Measurements from ENCODE around the gene TMEM238L.

Gene TMEM238L

DNA sequence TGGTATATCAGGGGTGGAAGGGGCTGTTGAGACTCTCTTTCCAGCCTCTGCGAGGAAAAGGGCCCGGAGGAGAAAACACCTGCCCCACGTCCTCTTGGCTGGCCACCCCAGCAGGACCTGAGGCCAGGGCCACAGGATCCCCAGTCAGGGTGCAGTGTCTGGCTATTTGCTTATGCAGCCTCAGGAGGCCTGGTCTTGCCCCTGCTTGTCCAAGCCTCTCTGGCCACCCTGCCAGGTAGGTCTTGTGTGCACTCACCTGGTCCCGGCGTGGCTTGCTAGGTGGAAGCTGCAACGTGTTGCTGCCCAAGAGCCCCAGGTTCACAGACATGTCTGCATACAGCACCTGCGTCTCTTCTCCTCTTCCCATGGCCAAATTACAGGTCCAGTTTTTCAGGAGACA is 549 bp downstream of the TMEM238L start:
- no peak for DNase-seq

DNA sequence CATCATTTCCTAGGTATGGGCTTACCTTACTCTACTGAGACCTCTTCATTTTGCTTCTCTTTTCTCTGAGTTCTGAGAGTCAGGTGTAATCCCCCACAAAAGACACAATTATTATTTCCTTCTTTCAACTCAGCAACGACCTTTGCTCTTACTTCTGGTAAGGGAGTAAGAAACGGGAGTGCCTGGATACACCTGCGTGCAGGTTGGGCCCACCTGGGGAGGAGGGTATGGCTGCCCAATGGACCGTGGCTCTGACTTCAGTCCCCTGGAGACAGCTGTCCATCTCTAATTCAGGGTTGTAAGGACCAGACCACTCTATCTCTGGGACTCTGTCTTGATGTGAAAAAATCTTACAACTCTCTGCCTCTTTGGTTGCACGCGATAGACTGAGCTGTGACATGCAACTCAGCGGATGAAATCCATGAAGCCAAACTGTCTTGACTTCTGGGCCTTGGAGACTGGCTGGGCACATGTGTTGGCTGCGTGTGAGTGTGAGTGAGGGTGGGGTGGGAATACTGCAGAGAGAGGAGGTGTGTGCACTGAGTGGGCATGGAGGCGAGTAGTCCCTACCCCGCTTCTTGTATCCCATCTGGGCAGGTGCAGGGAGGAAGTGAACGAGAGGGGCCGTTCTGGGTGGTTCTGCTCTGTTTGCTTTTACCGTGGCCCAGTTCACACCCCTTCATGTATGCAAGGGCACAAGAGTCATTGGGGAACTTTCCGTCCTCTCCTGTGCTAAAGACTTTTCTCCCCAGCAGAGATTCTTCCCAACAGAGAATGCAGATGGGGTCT is 1.2 kb downstream of the TMEM238L start:
- DNase-seq = no peak

DNA sequence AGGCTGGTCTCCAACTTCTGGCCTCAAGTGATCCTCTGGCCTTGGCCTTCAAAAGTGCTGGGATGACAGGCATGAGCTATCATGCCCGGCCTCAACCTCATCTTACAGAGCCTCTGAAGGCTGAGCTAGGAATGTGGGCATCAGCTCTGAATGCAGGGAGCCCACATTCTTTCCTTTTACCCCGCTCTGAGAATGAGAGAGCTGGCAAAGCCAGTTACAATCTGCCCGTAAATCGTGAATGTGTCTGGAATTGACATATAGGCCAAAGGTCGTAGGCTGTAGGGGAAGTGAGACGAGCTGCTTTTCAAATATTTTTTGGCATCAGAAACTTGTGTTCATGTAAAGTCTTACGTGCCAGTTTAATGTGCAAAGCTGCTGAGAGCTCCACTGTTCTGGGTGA is 4.5 kb downstream of the TMEM238L start:
- no peak for DNase-seq

DNA sequence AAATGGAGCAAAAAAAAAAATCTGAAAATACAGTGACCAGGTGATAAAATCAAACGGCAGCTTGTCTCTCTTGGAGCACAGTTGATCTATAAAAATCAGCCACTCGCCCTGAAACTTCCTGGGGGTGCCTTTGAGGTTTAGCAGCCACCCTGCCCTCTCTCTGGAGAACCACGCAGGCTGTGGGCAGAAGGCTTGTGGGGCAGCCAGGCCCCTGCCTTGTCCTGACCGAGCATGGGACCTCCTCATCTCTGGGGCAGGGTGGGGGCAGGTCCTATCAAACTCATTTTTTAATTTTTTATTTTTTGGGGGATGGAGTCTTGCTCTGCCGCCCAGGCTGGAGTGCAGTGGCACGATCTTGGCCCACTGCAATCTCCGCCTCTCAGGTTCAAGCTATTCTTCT is 5.0 kb downstream of the TMEM238L start:
- no peak for DNase-seq

DNA sequence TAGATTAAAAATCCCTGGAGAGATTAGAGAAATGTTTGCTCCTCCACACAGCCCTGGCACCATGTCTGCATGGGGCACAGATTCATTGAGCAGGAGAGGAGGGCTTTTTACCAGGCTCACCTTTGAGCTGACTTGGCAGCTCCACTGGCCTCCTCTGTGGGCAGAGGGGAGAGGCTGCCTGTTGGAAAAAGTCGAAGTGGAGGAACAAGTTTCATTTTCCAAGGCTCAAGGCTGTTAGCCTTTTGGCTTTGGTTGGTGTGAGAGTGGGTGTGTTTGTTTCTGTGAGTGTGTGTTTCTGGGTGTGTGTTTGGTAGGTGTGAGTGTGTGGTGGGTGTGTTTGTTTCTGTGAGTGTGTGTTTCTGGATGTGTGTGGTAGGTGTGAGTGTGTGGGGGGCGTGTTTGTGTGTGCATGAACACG is 5.6 kb downstream of the TMEM238L start:
- DNase-seq = no peak

DNA sequence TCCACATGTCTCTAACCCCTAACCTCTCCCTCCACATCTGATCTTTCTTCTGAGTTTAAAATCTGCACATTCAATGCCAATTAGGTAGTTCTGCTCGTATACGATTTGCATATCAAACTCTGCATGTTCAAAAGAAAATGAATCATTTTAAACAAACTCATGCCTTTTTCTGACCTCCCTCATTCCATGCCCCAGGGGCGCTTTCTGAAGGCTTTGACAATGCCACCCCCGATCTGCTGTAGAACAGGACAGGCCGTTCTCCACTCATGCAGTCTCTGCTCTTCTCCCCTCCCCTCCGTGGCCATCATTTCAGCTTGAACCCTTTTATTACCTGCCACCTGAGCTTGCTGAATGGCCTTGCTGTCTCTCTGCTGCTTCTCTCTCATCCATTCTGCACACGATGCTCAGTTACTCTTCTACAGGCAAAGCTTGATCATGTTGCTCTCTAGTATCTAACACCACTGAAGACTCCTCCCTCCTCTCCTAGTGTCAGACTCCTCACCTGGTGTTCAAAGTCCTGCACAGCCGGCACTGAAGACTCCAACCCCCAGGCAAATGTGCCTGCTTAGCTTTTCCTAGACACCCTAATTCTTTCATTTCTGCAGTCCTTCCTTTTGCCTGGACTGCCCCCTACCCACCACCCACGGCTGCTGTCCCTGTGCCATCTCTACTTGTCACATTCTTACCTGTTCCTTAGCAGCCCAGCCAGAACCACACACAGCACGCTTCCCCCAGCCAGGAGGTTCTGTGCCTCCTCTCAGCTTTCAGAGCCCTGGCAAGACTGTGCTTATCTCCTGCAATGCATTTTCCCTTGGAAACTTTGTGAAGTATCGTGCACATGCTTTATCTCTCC is 6.2 kb downstream of the TMEM238L start:
- DNase-seq = no peak

DNA sequence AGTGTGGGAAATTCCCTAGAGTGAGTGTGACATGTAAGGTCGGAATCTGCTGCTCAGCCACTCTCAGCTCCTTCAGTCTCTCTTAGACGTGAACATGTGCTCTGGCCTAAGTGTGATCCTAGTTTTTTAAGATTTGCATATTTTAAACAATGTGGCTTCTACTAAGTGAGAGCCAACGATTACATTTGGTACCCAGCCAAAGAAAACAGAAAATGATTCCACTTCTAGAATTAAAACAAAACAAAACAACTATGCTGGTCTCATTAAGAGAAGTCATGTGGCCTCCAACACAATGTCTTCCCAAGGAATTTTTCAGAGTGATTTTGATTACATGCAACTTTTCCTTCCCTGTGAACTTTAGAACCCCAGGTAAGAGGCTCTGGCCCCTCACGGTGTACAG is 10.1 kb downstream of the TMEM238L start:
- DNase-seq = no peak

DNA sequence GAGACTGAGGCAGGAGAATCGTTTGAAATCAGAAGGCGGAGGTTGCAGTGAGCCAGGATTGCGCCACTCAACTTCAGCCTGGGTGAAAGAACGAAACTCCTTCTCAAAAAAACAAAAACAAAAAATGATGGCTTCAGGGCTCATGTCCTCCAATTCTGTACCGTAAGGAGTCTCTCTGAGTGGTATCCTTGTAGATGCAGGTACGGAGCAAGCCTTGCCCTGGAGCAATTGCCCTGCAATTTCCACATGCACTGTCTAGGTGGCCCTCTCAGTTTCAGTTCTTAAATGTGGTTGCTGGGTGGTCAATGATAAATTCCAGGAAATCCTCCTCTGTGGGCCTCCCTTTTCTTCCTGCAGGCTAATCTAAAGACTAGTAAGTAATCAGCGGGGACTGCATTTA is 10.6 kb downstream of the TMEM238L start:
- DNase-seq = no peak

DNA sequence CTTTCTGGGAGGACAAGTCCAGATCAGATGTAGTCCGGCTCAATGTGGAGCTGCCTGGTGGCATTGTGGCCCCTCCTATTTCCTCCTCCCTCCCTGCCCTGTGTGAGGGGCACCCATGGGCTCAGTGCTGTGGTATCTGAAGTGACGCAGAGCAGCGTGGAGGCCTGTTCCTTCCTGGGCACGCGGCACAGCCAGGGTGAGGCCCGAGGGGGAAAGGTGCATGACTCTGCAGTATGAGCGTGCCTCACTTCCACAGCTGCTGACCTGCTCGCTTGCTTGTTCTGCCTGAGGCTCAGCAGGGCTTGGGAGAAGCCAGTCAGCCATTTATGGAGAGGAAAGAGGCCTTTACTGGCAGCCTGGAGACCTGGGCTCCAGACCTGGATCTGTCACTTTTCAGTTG is 11.7 kb downstream of the TMEM238L start:
- no peak for DNase-seq

DNA sequence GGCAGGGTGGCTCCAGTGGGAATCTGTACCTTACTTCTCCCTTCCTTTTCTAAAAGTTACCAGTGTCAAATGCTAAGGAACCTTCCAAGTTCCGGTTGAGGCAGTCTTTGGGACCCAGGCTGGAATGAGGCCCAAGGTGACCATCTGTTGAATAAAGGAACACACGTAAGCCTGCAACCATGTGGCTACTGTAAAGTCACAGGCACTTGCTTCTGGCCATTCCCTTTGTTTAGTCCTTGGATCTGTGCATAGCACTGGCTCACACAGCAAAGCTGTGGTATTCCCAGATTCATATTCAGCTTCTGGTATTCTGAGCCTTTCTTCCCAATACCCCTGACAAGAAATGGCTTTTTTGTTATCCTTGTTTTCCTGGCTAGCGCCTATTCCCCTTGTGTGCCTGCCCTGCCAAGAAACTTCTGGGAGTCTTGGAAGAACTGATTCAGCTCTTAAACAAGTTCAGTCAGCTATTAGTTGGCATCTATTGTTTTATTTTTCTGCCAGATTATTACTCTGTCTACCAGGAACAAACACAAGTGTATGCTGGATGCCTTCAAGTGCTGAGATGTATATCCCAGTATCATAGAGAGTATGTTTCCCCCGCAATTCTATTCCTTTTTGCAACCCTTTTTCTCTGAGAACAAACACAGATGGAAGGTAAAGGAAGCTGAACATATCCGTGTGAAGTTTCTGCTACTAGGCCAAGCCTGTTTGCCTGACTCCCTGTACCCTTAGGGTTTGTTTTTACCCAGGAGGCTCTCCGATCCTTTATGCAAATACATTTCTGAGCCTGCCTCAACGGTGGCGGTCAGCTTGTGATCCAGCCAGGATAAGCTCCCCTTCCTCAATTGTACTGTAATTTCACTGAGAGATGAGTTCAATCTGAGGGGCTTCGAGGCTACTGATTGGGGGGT is 13.2 kb downstream of the TMEM238L start:
- no peak for DNase-seq

DNA sequence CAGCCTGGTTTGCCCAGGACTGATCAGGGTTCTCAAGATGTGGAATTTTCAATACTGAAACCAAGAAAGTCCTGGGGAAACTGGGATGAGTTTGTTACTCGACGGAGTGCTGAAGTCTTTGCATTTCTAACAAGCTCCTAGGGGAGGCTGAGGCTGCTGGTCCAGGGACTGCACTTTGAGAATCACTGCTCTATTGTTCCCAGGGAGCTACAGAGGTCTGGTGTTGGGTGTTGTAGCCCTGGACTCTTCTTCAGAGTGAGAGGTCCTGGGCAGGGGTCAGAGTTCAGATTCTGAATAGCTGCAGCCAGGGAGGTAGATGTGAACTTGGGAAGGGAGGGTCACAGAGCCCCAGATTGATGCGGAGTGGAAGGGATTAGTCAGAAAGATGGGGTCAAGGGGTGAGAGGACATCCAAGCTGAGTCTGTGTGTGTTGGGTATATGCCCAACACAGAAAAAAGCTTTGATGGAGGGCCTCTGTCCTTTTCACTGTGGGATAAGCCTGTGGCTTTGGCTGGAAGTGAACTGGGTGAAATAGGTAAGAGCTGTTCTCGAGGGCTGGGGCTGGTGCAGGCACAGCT is 14.1 kb downstream of the TMEM238L start:
- DNase-seq = no peak

DNA sequence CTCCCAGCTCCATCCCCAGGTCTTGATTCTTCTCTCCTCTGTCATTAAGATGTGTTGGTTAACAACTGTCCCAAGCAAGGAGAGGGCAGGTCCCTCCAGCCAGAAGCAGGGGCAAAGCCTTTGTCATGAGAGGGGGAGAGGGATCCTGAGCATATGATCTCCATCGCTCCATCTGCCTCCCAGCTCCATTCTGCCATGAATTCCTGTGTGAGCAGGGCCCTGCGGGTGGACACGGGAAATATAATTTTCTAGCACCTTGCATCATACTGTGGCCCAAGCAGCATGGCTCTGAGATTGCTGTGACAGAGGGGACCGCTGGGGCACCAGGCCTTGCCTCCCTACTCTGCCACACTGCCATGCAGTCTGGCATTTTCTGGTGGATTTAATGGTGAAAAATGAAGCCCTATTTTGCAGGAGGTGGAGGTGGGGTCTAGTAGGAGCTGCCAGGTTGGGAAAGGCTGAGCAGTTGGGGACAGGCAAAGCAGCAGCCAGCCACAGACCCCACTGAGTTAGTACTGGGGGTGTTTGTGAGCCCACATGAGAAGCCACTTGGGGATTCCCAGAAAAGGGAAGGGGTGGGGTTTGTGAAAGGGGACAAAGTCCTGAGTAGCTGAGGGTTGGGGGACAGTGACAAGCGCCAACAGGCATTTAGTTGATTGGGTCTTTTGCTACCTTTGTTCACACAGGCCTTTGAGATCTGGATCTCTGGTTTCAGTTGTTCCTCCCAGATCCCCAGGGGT is 16.4 kb downstream of the TMEM238L start:
- no peak for DNase-seq

DNA sequence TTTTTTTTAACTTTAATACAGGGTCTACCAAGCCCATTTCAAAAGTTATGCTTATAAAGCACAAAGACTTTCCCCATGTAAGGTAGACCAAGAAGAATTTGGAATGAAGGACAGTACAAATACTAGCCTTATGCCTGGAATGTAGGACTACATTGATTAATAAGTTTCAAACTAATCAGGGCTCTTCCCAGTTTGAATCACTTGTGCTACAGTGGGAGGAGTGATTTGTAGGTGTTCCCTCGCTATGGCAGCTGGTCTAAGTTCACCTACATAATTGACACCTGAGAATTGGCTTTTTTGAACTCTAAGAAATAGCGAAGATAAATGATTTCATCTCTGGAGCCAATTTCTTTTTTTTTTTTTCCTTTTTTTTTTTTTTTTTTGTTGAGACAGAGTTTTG is 18.6 kb downstream of the TMEM238L start:
- no peak for DNase-seq

DNA sequence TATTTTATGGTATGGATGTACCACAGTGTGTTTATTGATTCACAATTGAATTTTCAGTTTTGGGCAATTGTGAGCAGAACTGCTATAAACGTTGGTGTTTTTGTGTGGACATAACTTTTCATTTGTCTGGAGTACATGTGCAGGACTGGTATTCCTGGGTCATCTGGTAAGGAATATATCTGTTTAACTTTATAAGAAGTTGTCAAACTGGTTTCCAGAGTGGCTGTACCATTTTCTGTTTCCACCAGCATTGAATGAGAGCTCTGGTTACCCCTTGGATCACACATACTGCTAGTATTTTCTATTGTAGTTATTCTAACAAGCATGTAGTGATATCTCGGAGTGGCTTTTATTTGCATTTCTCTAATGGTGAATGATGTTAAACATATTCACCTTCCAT is 24.3 kb downstream of the TMEM238L start:
- no peak for DNase-seq

DNA sequence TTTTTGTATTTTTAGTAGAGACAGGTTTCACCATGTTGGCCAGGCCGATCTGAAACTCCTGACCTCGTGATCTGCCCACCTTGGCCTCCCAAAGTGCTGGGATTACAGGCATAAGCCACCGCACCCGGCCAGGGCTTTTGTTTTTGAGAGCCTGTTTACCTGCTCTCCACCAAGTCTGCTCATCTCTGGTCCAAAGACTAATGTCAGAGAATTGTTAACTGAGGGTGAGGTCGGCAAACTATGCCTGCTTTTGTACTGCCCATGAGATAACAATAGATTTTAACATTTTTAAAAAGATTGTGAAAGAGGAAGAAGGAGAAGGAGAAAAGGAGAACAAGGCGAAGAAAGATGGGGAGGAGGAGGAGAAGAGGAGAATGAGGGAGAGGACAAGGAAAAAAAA is 26.0 kb downstream of the TMEM238L start:
- DNase-seq = no peak

DNA sequence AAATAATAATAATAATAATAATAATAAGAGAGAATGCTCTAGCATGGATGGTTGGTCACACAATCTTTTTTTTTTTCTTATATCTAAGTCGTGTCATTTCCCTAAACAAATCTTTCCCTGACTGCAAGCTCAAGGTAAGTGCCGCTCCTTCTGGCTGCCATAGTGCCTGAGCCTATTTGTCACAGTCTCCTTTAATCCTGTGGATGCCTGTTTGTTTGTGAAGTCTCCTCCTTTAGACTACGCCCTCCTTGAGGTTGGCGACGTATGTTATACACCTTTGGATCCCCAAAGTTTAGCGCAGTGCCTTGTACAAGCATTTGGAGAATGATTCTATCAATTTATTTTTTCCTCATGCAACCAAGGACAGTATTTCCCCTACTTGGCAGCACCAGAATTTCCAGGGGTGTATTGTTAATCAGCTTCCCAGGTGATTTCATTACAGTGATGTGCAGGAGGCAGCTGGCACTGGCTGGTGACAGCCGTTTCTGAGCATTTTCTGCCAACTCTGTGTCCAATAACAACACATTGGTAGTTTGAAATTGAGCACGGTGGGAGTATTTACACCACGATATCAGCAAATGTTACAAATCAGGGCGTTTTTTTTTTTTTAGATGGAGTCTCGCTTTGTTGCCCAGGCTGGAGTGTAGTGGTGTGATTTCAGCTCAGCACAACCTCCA is 26.6 kb downstream of the TMEM238L start:
- DNase-seq = no peak

DNA sequence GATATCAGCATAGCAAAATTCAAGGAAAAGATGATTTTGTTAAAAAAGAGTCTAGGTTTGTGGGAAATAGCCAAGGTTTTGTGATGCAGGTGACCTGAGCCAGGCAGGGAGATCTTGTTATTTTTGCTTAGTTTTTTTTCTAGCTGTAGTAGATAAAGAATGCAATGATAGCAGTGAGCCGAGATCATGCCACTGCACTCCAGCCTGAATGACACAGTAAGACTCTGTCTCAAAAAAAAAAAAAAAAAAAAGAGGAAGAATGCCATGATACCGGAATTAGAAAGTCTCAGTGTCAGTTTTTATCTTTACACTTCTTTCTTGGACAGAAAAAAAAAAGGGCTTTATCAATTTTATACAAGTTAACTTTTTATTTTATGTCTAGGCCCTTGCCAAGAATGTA is 27.5 kb downstream of the TMEM238L start:
- DNase-seq = no peak

DNA sequence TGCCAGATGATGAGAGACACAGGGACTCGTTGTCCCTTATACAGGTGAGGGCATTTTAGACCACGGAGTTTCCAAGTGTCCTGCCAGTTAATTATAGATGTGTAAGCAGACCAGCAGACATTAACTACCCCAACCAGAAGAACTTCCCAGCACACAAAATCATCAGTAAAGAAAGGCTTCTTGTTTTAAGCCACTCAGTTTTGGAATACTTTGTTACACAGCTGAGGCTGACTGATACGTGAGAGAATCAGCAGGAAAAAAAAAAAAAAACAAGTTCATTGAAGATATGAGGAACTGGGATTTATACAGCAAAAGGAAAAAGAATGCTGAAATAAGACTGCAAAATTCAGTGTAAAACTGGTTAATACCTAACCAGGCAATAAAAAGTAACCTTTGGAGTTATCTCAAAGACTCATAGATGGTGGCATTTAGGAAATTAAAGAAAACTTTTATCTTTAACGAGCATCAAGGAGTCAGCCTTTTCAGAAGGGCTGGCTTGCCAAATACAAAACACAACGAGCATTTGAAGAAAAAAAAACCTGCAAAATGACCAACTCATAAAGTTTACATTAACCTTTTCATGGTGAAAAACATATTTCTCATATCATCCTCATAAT is 28.1 kb downstream of the TMEM238L start:
- DNase-seq = no peak

DNA sequence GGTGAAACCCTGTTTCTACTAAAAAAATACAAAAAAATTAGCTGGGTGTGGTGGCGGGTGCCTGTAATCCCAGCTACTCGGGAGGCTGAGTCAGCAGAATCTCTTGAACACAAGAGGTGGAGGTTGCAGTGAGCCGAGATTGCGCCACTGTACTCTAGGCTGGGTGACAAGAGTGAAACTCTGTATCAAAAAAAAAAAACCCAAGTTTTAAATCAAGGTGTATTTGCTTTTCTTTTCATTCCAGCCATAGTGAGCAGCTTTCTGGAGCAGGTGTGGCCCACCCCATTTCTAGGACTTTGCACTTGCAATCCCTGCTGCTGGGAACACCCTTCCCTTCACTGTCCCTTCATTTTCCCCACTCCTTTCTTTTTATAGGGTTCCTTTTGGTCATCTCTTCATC is 28.8 kb downstream of the TMEM238L start:
- DNase-seq = no peak

DNA sequence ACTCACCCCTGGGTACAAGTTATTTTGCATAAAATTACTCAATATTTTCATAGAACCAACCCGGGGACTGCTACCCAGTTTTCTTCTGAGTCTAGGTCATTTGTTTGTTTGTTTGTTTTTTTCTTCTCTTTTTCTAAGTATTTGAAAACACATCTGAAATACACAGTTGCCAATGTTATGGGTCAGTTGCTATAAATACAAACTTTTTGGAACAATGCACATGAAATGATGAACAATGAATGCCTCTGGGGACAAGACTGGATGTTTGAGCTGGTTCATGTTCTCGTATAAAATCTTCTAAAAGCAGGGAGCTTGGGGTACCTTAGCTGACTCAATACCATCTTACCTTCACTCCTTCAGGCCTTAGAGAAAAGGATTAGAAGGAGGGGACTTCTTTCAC is 30.5 kb downstream of the TMEM238L start:
- DNase-seq = no peak

Data from NCI-H1417 treated with DMSO at 0.1 percent for 48 hours (cell line).